ENCODE results near the gene CHAC1.
"Not testable (repeated sequence)": the region's sequence is repeated elsewhere in the genome, so short reads cannot be mapped to it uniquely, and the experiment has no call there.

Gene CHAC1

DNA sequence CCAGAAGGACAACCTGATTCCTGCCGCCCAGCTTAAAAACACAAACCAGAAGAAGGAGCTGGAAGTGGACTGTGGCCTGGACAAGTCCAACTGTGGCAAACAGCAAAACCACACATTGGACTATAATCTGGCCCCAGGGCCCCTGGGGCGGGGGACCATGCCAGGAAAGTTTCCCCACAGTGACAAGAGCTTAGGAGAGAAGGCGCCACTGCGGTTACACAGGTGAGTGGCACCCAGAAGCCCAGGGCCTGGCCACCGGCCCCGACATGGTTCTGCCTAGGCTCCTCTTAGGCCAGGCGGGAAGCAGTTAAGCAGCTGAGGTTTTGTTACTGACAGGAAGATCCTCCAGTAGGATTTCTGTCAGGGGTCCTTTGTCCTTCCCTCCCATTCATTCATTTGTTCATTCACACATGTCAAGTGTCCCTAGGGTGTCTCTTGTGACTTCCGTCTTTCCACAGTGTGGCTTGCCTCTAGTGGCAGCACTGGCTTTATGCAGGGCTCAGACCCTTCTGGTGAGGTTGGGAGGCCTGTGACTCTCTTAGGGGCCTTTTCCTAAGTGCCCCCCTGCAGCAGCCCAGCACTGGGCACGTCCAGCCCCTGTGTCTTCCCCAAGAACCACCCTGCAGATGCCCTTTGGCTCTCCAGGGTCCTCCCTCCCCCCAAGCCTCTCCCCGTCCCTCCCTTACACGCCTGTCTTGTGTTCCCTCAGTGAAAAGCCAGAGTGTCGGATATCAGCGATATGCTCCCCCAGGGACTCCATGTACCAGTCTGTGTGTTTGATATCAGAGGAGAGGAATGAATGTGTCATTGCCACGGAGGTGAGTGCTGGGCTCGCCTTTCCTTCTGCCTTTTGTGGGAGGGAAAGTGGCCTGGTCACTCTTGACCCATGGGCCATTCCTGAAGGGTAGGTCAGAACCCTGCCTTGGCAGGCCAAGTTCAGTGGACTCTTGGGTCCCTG, 16.3 kb upstream of the CHAC1 start:
- DNase-seq (ENCODE audit: extremely low read depth in 1 of 2, low read depth in 1 of 2), result no peak

- DNase-seq (ENCODE audit: extremely low read depth in 1 of 2, low read depth in 1 of 2), result no peak
Measured at GRCh38 chr15:40937762-40938535, 15.3 kb upstream of the CHAC1 start.

DNA sequence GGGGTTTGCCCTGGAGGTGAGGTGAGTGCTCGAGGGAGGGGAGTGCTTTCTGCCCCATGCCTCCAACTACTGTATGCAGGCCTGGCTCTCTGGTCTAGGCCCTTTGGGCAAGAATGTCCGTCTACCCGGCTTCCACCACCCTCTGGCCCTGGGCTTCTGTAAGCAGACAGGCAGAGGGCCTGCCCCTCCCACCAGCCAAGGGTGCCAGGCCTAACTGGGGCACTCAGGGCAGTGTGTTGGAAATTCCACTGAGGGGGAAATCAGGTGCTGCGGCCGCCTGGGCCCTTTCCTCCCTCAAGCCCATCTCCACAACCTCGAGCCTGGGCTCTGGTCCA, 14.8 kb upstream of the CHAC1 start:
- DNase-seq (ENCODE audit: extremely low read depth in 1 of 2, low read depth in 1 of 2), result no peak

DNA sequence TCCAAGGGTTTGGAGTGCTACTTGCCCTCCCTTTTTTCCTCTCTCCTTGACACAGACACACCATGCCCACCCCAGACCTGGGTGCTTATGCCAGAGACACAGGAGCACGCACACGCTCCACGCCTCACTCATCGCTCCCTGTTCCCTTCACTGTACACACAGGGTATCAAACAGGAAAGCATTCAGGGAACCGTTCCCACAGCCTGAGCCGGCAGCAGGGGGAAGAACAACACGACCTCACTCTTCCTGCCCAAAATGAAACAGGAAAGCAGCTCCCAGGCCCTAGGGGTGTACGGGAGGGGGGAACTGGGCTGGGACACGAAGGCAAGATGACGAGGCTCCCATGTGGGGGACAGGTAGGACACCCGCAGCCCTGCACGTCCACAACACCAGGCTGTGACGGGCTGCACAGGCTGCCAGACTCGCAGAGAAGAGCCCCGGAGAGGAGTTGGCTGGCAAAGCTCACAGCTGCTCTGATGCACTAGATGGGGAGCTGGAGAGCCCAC, 12.9 kb upstream of the CHAC1 start:
- no peak for DNase-seq (ENCODE audit: extremely low read depth in 1 of 2, low read depth in 1 of 2)

DNA sequence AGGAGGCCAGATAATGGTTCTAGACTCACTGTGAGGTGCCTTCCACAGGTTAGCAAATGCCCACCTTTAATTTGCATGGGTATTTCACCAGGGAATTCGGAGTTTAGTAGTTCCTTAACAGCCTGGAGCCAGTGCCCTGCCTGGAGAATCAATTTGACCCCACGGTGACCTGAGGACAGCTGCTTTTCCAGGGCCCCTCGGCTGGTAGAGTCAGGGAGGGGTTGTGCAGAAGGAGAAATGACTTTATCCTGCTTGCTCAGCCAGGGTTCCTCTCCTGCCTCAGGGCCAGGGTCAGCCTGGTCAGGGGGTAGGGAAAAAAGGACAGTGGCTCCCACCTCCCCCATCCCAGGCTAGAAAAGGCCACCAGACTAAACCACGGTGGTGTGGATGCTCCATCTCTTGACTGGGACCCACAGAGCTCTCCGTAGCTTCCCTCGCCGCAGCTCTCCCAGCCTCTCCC, 12.2 kb upstream of the CHAC1 start:
- no peak for DNase-seq (ENCODE audit: extremely low read depth in 1 of 2, low read depth in 1 of 2)

GRCh38 chr15:40941528-40942336, 11.5 kb upstream of the CHAC1 start:
- peak in 1 of 2 donors; percentile 48 for DNase-seq (ENCODE audit: extremely low read depth in 1 of 2, low read depth in 1 of 2)

- no peak for DNase-seq (ENCODE audit: extremely low read depth in 1 of 2, low read depth in 1 of 2)
Measured at GRCh38 chr15:40942337-40942854, 10.9 kb upstream of the CHAC1 start.

GRCh38 chr15:40942878-40943277, 10.4 kb upstream of the CHAC1 start:
- DNase-seq (ENCODE audit: extremely low read depth in 1 of 2, low read depth in 1 of 2), result no peak

- DNase-seq (ENCODE audit: extremely low read depth in 1 of 2, low read depth in 1 of 2), result no peak
Measured at GRCh38 chr15:40943764-40944365, 9.4 kb upstream of the CHAC1 start.

- no peak for DNase-seq (ENCODE audit: extremely low read depth in 1 of 2, low read depth in 1 of 2)
Measured at GRCh38 chr15:40944510-40945296, 8.6 kb upstream of the CHAC1 start.

- no peak for DNase-seq (ENCODE audit: extremely low read depth in 1 of 2, low read depth in 1 of 2)
Measured at GRCh38 chr15:40948706-40949473, 4.4 kb upstream of the CHAC1 start.

- DNase-seq (ENCODE audit: extremely low read depth in 1 of 2, low read depth in 1 of 2), result no peak
Measured at GRCh38 chr15:40949756-40950207, 3.5 kb upstream of the CHAC1 start.

GRCh38 chr15:40951764-40952163, 1.5 kb upstream of the CHAC1 start:
- DNase-seq (ENCODE audit: extremely low read depth in 1 of 2, low read depth in 1 of 2), result no peak

DNA sequence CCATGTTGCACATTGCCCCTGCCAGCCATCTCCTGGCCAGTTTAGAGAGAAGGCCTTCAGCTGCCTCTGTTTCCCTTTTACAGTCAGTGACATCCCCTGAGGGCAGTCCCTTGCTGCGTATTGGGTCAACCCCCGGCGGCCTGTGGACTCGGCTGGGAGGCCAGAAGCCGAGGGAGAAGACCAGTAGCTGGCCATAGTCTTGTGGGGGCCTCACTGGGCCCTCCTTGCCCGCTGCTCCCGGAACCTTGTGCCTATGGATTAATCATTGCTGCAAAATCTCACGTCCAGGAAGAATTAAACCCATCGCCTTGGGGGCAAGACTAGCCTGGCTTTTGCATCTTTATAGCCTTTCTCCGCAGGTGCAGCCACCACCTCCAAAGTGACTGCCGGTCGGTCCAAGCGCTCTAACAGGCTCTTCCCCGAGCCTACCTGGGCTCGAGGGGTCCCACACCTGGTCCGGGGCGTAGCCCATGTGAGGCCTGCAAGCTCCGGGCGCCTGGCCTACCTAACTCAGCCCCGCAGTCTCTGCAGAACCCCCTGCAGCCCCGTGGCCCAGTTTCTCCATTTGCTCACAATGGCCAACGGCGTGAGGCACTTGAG, 870 bp upstream of the CHAC1 start:
- DNase-seq (ENCODE audit: extremely low read depth in 1 of 2, low read depth in 1 of 2), result no peak

GRCh38 chr15:40953713-40954074, 423 bp downstream of the CHAC1 start:
- no peak for DNase-seq (ENCODE audit: extremely low read depth in 1 of 2, low read depth in 1 of 2)

DNA sequence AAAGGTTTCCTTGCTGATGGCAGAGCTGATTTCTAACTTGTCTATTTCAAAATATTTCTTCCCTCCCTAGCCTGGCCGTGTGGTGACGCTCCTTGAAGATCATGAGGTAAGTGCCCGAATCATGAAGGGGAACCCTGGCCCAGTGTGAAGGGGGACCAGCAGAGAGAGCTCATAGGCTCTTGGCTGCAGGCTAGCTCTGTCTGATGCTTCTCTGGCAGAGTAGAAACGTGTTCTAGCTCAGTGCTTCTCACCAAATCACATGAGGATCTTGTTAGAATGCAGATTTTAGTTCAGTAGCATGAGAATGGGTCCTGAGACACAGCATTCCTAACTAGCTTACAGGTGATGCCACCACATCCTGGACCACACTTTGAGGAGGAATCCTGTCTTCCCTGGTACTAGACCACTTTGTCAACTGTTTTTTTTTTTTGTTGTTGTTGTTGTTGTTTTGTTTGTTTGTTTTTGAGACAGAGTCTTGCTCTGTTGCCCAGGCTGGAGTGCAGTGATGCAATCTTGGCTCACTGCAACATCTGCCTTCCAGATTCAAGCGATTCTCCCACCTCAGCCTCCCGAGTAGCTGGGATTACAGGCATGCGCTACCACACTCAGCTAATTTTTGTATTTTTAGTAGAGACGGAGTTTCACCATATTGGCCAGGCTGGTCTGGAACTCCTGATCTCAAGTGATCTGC, 1.0 kb downstream of the CHAC1 start:
- DNase-seq (ENCODE audit: extremely low read depth in 1 of 2, low read depth in 1 of 2), result not testable (repeated sequence)

DNA sequence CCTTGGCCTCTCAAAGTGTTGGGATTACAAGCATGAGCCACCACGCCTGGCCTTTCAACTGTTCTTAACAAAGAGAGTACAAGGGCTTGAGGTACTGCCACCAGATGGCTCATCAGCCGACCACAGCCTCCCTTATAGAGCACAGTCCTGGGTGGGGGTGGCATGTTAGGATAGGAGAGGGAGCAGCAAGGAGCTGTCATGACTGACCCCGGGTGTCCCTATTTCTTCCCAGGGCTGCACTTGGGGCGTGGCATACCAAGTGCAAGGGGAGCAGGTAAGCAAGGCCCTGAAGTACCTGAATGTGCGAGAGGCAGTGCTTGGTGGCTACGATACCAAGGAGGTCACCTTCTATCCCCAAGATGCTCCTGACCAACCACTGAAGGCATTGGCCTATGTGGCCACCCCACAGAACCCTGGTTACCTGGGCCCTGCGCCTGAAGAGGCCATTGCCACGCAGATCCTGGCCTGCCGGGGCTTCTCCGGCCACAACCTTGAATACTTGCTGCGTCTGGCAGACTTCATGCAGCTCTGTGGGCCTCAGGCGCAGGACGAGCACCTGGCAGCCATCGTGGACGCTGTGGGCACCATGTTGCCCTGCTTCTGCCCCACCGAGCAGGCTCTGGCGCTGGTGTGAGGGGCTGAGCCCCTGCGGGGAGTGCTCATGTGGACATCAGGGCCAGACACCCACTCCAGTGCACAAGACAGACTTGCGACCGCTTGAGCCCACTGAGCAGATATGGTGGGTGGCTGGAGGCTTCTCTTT, 2.1 kb downstream of the CHAC1 start:
- no peak for DNase-seq (ENCODE audit: extremely low read depth in 1 of 2, low read depth in 1 of 2)
